Neural progenitor cell (in vitro differentiated cells): ENCODE measurements around the gene PTGES2.

Experiments used
- CTCF ChIP-seq: fragments of 200-600 bp; sonication (generic); IDR thresholded peaks from 2 replicates; pipeline ENCODE4 v1.5.1; 2017; ENCODE audit warnings: antibody characterized with exemption, mild to moderate bottlenecking
- EZH2 ChIP-seq: fragments of 200-600 bp; sonication (generic); IDR thresholded peaks from 2 replicates; pipeline ENCODE4 v1.6.1; 2017; ENCODE audit warnings: antibody characterized with exemption, mild to moderate bottlenecking, moderate library complexity
- EZH2phosphoT487 ChIP-seq: fragments of 200-600 bp; sonication (generic); IDR thresholded peaks from 2 replicates; pipeline ENCODE4 v1.6.1; 2017; ENCODE audit warnings: antibody characterized with exemption

- TF ChIP-seq CTCF (no peak), EZH2 (no peak), EZH2phosphoT487 (no peak)
Observed at GRCh38 chr9:128109050-128109709, 18.3 kb downstream of the PTGES2 start.
